PC-9 (cell line): Measurements from ENCODE around the gene TACC3.

Source experiments
- EZH2 ChIP-seq: fragments of 200-600 bp; sonication (generic); IDR thresholded peaks from 2 replicates; pipeline ENCODE4 v1.8.0; 2017; ENCODE audit warnings: antibody characterized with exemption, low read depth
- TF ChIP-seq, protein P1 (sequence below): fragments of 200-600 bp; sonication (generic); conservative IDR thresholded peaks from 2 replicates; pipeline ENCODE4 v1.6.1; 2017; ENCODE audit warnings: mixed run types, antibody characterized with exemption, mild to moderate bottlenecking, moderate library complexity

DNA sequence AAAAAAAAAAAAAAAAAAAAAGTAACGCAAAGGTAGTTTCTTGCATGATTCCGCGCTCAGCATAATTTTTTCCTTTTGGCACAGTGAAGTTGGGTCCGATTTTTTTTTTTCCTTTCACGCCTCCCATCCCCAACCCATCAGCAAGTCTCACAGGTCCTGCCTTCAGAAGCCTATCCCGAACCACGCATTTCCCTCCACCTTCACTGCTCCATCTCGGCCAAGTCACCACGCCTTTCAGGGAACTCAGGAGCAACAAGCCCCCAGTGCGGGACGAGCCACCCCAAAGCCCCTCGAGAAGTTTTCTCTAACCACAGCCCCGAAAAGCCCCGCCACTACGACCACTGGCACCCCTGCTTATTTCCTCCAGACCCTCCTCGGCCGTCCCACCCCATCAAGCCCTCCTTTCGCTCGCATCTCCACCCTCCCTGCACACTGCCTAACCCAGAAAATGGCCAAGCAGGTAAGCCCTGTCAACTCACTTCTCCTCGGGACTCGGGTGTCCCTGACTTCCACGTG lies 10.2 kb upstream of the TACC3 start:
- TF ChIP-seq, protein P1, sequence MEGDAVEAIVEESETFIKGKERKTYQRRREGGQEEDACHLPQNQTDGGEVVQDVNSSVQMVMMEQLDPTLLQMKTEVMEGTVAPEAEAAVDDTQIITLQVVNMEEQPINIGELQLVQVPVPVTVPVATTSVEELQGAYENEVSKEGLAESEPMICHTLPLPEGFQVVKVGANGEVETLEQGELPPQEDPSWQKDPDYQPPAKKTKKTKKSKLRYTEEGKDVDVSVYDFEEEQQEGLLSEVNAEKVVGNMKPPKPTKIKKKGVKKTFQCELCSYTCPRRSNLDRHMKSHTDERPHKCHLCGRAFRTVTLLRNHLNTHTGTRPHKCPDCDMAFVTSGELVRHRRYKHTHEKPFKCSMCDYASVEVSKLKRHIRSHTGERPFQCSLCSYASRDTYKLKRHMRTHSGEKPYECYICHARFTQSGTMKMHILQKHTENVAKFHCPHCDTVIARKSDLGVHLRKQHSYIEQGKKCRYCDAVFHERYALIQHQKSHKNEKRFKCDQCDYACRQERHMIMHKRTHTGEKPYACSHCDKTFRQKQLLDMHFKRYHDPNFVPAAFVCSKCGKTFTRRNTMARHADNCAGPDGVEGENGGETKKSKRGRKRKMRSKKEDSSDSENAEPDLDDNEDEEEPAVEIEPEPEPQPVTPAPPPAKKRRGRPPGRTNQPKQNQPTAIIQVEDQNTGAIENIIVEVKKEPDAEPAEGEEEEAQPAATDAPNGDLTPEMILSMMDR = no peak
- TF ChIP-seq EZH2 = no peak
